ENCODE data around the gene ABR. TPM values are rescaled to one million over a fixed set of nuclear protein-coding genes. Genes with fewer than 3 reads are reported as not detected.
A peak's percentile ranks its signal among the peaks of the same experiment; 100 is the strongest.

ABR gene
- total and polyA plus RNA-seq, 2 of the 8 experiments (the other 6 are each of a cell fraction or from before 2014, with no cell fraction given): 44.8 to 47.2 TPM

- Histone ChIP-seq H3K79me1 (ENCODE audit: low read depth, low read length) (peaks cover 30% of the 10 kb centered on the region), H2BK20ac (ENCODE audit: low read length) (no peak overlapping the region), H3K4me2 (ENCODE audit: insufficient read depth in 1 of 2, low read depth in 2 of 2, low read length in 2 of 2) (peak overlapping the region; percentile 35 to 62; a peak in 3 of 4 replicates), H3K23me2 (ENCODE audit: low read depth, low read length) (no peaks in the 10 kb centered on the region), H3K18ac (ENCODE audit: extremely low read depth, low read length) (no peak overlapping the region), H4K5ac (ENCODE audit: insufficient read length, low read depth, low read length) (no peak overlapping the region), H4K20me1 (replicated peaks in 1 of 2; ENCODE audit: control insufficient read depth in 1 of 2, insufficient read depth in 2 of 2, low read length in 2 of 2) (peaks cover 12% of the 10 kb centered on the region in 2 experiments), H3K36me3 (ENCODE audit: control insufficient read depth in 2 of 4, insufficient read depth in 4 of 4, low read length in 3 of 4) (no peaks in the 10 kb centered on the region; a peak in 2 of 8 replicates), H3K4me1 (replicated peaks in 1 of 4; ENCODE audit: control insufficient read depth in 3 of 4, insufficient read depth in 4 of 4, low read length in 3 of 4) (peaks cover 8 to 31% (median 22%) of the 10 kb centered on the region in 4 experiments), H3K23ac (ENCODE audit: insufficient read length) (no peak overlapping the region), H3K27me3 (replicated peaks in 1 of 4; ENCODE audit: control insufficient read depth in 3 of 4, extremely low read depth in 1 of 4, insufficient read depth in 3 of 4, low read length in 3 of 4) (no peaks in the 10 kb centered on the region), H2AK5ac (ENCODE audit: low read depth, low read length) (peak overlapping the region; percentile 68; the same call in 1 of the 2 replicates), H3K14ac (ENCODE audit: insufficient read length) (no peak overlapping the region), H2BK120ac (replicated peaks; ENCODE audit: low read depth, low read length) (no peak overlapping the region), H3K9me3 (ENCODE audit: insufficient read depth in 2 of 2, low read depth in 1 of 2, low read length in 1 of 2) (no peaks in the 10 kb centered on the region), H3K56ac (replicated peaks; ENCODE audit: insufficient read length, low read depth, low read length) (no peak overlapping the region), H3K4ac (replicated peaks; ENCODE audit: insufficient read length, low read depth, low read length) (no peak overlapping the region), H4K8ac (ENCODE audit: extremely low read depth, insufficient read depth, low read length) (no peak overlapping the region), H2AFZ (ENCODE audit: low read length) (no peak overlapping the region), H2BK5ac (ENCODE audit: low read depth, low read length) (no peak overlapping the region), H3K27ac (ENCODE audit: low read depth, low read length) (no peak overlapping the region), H2BK12ac (ENCODE audit: low read depth, low read length) (no peak overlapping the region), H4K91ac (replicated peaks; ENCODE audit: insufficient read length, low read length) (no peak overlapping the region), H2BK15ac (ENCODE audit: low read length) (no peak overlapping the region), H3K4me3 (ENCODE audit: extremely low read depth in 1 of 4, insufficient read depth in 2 of 4, low read depth in 3 of 4, low read length in 4 of 4) (no peak overlapping the region), H3K9ac (replicated peaks in 1 of 4; ENCODE audit: extremely low read depth in 1 of 4, low read depth in 3 of 4, low read length in 3 of 4) (no peak overlapping the region), H3K79me2 (ENCODE audit: control insufficient read depth in 1 of 2, insufficient read depth in 2 of 2, low read length in 2 of 2) (peaks cover 20 to 92% of the 10 kb centered on the region in 2 experiments)
- FAIRE-seq: no peak
- CTCF ChIA-PET (ENCODE audit: partially characterized antibody): interaction anchor here (0.8 to 17.5 kb wide), 5 partner anchors 9 to 177 kb away, joined by 3 to 258 read pairs (median 4); no protein-coding TSS in a partner anchor
- TF ChIP-seq BCL11A (IDR thresholded peaks at IDR 0.05; ENCODE audit: low read depth in 2 of 2, low read length in 2 of 2) (no peak), BRCA1 (IDR thresholded peaks at IDR 0.05; ENCODE audit: low read depth, low read length) (no peak), PHF8 (conservative IDR thresholded peaks at IDR 0.05; ENCODE audit: low read depth, low read length) (no peak), MAX (IDR thresholded peaks at IDR 0.05) (no peak), SP2 (IDR thresholded peaks at IDR 0.05; ENCODE audit: low read length) (no peak), EZH2 (IDR thresholded peaks at IDR 0.05; ENCODE audit: low read depth, low read length, severe bottlenecking) (no peak), KDM4A (IDR thresholded peaks at IDR 0.05; ENCODE audit: low read depth, low read length, severe bottlenecking) (no peak)
- no peak for DNase-seq (ENCODE audit: low read depth in 1 of 2, low spot score in 2 of 2)
- POLR2A ChIA-PET (ENCODE audit: partially characterized antibody): interaction anchor here (0.6 to 1.8 kb wide), 3 partner anchors 8 to 80 kb away, joined by 4 to 5 read pairs (median 4); no protein-coding TSS in a partner anchor
- 78% methylated on average over 9 of the region's 9 CpGs; no CpG with 5 or more reads in 1 of the 2 experiments for WGBS, 2 experiments (ENCODE audit: extremely low coverage in 1 of 2, insufficient coverage in 1 of 2, insufficient read length in 1 of 2, insufficient replicate concordance in 2 of 2, low coverage in 1 of 2, low lambda C conversion rate in 2 of 2, missing lambda C conversion rate in 1 of 2)
Observed at GRCh38 chr17:970364-970763, 209.4 kb downstream of the ABR start.
